Iris pigment epithelial cell (primary cell): ENCODE measurements around the gene LPP.

Source experiments
- DNase-seq: peaks from one replicate; pipeline ENCODE4 v3.0.0-alpha.2; 2011; ENCODE audit warnings: low read depth

LPP gene

GRCh38 chr3:188832961-188833721 is 679.2 kb downstream of the LPP start:
- peak; percentile 24 for DNase-seq

GRCh38 chr3:188834349-188834748 is 680.4 kb downstream of the LPP start:
- DNase-seq, result no peak

- no peak for DNase-seq
Observed at GRCh38 chr3:188839187-188839695, 685.3 kb downstream of the LPP start.

- no peak for DNase-seq
Observed at GRCh38 chr3:188840290-188840689, 686.3 kb downstream of the LPP start.

GRCh38 chr3:188841906-188842305 is 687.9 kb downstream of the LPP start:
- DNase-seq, result no peak

GRCh38 chr3:188842639-188843038 is 688.7 kb downstream of the LPP start:
- peak; percentile 39 for DNase-seq

GRCh38 chr3:188844096-188844495 is 690.1 kb downstream of the LPP start:
- DNase-seq, result no peak

GRCh38 chr3:188845514-188845913 is 691.6 kb downstream of the LPP start:
- no peak for DNase-seq

GRCh38 chr3:188848947-188849346 is 695.0 kb downstream of the LPP start:
- no peak for DNase-seq

- DNase-seq, result peak; percentile 40
Observed at GRCh38 chr3:188853856-188854771, 700.2 kb downstream of the LPP start.

GRCh38 chr3:188854772-188855149 is 700.8 kb downstream of the LPP start:
- DNase-seq, result peak; percentile 77

- no peak for DNase-seq
Observed at GRCh38 chr3:188855675-188856074, 701.7 kb downstream of the LPP start.

- peak; percentile 61 for DNase-seq
Observed at GRCh38 chr3:188860147-188860546, 706.2 kb downstream of the LPP start.

- DNase-seq, result peak; percentile 60
Observed at GRCh38 chr3:188861842-188862744, 708.1 kb downstream of the LPP start.

- DNase-seq, result peak; percentile 62
Observed at GRCh38 chr3:188863999-188864406, 710.0 kb downstream of the LPP start.

- DNase-seq, result no peak
Observed at GRCh38 chr3:188867691-188868265, 713.8 kb downstream of the LPP start.

- DNase-seq, result no peak
Observed at GRCh38 chr3:188868803-188869202, 714.8 kb downstream of the LPP start.

GRCh38 chr3:188869628-188870027 is 715.7 kb downstream of the LPP start:
- peak; percentile 47 for DNase-seq

- no peak for DNase-seq
Observed at GRCh38 chr3:188870431-188870830, 716.5 kb downstream of the LPP start.

GRCh38 chr3:188874576-188874975 is 720.6 kb downstream of the LPP start:
- no peak for DNase-seq

- no peak for DNase-seq
Observed at GRCh38 chr3:188875413-188875812, 721.5 kb downstream of the LPP start.
